GM21515 (cell line): ENCODE measurements around the gene KCNK4.
"Not testable (repeated sequence)": the region's sequence is repeated elsewhere in the genome, so short reads cannot be mapped to it uniquely, and the experiment has no call there.

Source experiments
- ATAC-seq: cut with Tn5 transposase; IDR thresholded peaks from one replicate; pipeline ENCODE4 v1.9.1; 2021; ENCODE audit not compliant: unreplicated experiment

Gene KCNK4

GRCh38 chr11:64291262-64291751 lies at the start of gene KCNK4:
Gene KCNK4, plus strand, starts transcription at chr11:64291302. Its CDS starts 1,717 bp downstream, at chr11:64293019.
- no peak for ATAC-seq

- peak; percentile 12 for ATAC-seq
These were observed 49.4 kb upstream of the KCNK4 start for GRCh38 chr11:64241491-64242374.

DNA sequence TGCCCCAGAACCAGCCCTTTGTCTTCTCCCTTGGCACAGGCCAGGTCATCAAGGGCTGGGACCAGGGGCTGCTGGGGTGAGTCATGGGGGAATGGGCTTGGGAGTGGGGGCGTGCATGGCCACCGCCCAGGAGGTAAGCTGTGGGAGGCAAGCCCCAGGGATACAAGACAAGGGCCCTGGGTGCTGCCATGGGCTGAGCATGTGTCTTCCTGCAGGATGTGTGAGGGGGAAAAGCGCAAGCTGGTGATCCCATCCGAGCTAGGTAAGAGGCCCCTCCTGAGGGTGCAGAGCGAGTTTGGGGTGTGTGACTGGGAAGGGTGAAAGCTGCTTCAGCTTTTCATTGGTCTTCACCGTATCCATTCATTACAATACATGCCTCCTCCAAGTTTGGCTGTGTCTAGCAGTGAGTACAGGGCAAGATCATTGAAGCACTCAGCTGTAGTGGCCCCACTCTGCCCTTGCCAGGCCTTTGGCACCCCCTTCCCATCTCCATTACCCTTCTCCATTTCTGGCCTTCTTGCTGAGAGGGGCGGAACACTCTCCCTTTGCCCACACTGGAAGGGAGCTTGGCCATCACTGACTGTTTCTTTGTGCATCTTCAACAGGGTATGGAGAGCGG lies 47.8 kb upstream of the KCNK4 start:
- no peak for ATAC-seq

DNA sequence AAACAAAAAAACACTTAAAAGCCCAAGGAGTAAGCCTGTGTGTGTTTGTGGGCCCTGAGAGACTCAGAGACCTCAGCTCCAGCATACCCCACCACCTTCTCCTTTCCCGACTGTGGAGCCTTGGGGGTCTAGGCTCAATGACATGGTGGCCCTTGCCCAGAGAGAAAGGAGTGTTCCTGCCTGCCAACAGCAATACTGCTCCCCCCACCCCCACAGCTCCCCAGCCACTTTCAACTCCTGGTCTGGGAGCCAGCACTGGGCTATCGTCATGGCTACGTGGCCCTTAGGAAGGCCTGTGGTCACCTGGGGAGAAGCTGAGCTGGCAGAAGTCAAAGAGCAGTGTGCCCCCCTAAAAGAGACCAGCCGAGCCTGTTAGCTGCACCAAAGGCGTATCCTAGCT lies 47.0 kb upstream of the KCNK4 start:
- ATAC-seq = no peak

GRCh38 chr11:64244966-64245365 lies 46.1 kb upstream of the KCNK4 start:
- no peak for ATAC-seq

- ATAC-seq = no peak
These were observed 45.7 kb upstream of the KCNK4 start for GRCh38 chr11:64245401-64245796.

GRCh38 chr11:64245797-64246620 lies 45.1 kb upstream of the KCNK4 start:
- ATAC-seq = no peak

DNA sequence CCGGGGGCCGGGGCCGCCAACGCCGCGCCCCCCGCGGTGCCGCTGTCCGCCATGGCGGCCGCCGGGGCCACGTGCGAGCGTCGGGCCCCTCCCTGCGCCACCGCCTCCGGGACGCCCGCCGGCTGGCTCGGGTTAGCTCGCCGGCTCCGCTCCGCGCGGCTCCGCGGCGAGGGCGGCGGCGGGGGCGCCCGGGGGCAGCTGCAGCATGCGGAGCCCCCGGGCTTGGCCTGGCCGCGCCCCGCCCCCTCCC lies 44.6 kb upstream of the KCNK4 start:
- not testable (repeated sequence) for ATAC-seq

DNA sequence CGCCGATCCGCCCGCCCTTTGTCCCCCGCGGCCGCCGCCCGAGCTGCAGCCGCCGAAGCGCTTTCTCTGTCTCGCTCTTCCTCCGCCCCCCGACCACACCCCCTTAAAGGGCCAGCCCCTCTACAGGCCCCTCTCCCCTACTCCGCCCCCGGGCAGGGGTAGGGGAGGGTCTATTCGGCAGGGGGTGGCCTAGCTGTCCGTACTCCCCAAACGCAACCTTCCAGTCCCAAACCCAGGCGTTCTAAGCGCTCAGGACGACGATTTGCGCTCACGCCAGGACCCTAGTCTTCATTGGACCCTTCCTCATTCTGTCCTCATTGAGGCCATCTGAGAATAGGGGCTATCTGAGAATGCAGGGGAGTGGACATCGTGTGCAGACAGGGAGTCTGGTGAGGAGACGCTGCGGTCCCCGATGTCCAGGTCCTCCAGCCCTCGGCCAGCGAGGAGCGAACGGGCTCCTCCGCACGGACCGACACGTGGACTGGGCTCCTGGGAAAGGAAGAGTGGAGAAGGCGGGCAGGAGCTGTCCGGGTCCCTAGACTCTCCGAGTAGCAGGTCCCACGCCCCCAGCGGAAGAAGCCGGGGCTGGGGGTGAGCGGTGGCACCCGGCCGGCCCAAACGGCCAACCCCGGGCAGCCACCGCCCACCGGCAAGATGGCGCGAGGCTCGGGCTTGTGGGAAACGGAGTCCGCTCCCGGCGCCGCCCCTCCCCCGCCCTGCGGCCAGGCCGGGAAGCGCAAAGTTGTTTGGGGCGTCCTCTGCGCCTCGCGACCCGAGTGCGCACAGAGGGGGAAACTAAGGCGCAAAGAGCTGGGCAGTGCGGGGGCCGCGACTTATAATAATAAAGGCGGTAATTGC lies 44.0 kb upstream of the KCNK4 start, which contains the start of gene PPP1R14B:
Gene PPP1R14B (minus strand): TSS at position 73 of the 858 bp plus-strand sequence. CDS start 270 bp downstream, outside the sequence.
- ATAC-seq = no peak

- no peak for ATAC-seq
These were observed 43.2 kb upstream of the KCNK4 start for GRCh38 chr11:64247729-64248531.

- ATAC-seq = no peak
These were observed 42.5 kb upstream of the KCNK4 start for GRCh38 chr11:64248578-64248977.

- ATAC-seq = no peak
These were observed 42.1 kb upstream of the KCNK4 start for GRCh38 chr11:64249038-64249437.

DNA sequence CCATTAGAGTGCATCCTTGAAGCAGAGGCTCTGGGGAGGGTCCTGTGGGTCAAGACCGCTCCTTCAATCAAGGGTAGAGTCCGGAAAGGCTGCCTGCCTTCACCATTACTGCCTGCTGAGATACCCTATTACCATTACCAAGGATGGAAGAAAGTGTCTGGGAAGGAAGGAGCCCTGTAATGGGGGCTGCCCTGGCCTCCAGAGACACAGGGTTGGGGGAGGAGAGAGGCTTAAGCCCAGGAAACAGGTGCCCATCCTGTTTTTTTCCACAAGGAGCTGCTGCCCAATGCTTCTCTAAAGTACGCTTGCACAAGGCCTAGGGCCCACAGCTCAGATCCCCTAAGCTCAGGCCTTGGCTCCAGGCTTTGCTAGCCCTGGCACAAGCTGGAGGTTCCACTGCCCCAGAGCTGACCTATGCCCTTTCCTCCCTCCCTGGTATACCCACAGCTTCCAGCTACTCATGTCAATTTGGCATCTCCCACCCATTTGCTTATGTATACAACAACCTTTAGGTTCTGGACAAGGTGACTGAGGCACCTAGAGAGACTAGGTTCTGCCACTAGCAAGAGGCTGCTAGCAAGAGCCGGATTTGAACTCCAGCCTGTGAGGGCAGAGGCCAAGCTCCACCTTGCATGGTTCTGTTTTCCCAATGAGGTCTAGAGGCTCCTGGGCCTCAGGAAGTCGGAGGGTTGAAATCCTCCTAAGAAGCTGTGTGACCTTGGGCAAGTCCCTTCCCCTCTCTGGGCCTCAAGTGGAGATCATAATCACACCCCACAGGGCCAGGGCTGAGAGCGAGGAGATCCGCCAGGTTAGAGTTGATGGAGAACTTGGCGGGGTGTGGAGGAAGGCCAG lies 41.3 kb upstream of the KCNK4 start:
- ATAC-seq = no peak

DNA sequence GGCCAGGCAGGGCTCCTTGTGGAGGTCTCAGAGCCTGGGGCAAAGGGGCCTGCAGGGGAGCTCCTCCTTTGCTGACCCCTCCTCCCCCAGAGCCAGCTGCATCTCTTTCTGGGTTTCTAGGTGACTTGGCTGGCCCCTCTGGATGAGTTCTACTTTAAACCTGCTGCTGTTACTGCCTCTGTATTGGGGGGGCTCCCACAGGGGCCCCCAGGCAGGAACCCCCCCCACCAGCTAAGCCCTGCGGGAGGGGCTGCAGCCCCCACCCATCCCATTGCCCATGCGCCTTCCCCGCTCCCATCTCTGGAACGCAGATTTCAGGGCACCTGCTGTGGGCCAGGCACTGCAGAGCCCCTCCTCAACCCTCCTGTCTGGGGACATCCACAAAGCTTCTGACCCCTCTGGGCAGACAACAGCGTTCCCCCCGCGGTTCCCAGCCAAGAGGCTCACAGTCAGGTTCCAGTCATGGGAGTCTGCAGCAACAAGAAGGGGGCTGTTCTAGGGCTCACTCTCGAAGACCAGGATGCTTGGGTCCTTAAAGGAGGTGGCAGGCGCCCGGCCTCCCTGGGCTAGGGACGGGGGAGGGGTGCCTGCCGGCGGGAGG lies 40.6 kb upstream of the KCNK4 start:
- ATAC-seq = no peak

- ATAC-seq = peak; percentile 35
These were observed 39.9 kb upstream of the KCNK4 start, which contains the start of gene PLCB3 for GRCh38 chr11:64251016-64251752. Gene PLCB3, plus strand, starts transcription at chr11:64251530. Its CDS starts 120 bp downstream, at chr11:64251650.

GRCh38 chr11:64251753-64252002 lies 39.4 kb upstream of the KCNK4 start:
- peak; percentile 7 for ATAC-seq

DNA sequence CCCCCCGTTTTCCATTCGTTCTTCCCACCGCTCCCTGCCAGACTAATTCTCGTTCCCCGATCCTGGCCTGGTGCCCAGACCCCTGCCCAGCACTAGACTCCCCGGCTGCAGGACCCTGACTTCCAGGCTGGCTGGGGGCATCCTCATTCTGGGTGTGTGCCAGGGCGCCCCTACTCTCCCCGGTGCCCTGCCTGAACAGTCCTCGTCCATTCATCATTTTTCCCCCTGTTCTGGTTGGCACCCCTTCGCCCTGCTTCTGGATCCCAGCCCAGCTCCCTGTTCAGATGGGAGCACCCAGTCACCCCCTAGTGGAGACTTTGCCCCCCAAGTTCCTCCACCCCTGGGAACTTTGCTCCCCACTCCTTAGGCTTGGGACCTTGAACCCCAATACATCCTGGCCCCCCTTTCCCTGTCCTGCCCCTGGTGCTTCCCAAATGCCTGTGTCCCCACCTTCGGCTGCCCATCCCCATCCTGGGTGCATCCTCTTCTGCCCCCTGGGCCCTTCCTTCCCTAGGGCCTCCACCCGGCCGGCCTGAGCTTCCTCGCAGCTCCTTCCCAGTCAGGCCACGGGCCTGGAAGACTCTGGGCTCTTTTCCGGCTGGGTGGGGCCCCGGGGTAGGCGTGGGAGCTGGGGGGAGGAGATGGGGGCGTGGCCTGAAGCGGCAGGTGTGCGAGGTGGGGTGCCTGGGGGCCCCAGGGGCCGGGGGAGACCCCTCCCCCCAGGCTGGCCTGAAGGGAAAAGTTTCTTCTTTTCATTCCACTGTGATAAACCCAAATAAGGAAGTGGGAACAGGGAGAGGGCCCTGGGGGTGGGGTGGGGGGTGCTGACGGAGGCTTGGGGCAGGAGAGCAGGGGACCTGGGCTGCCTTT lies 38.9 kb upstream of the KCNK4 start:
- ATAC-seq = no peak
